H9 (cell line): Measurements from ENCODE around the gene SLC2A8. TPM values are rescaled to one million over a fixed set of nuclear protein-coding genes. Genes with fewer than 3 reads are reported as not detected.

ENCODE experiments used
- DNase-seq: peaks from one replicate; pipeline ENCODE4 v3.0.0-alpha.2; 2017
- H2AFZ ChIP-seq: one replicate; pipeline ENCODE4 v1.6.1; 2013; ENCODE audit warnings: mild to moderate bottlenecking, low read length, control low read depth, moderate library complexity
- H2AK5ac ChIP-seq: 2 replicates; pipeline ENCODE4 v1.6.1; 2013; ENCODE audit warnings: low read length, control low read depth, mixed read lengths; ENCODE audit not compliant: insufficient read length
- H2BK120ac ChIP-seq: one replicate; pipeline ENCODE4 v1.6.1; 2013; ENCODE audit warnings: low read depth, mild to moderate bottlenecking, low read length, control low read depth, inconsistent platforms; ENCODE audit not compliant: poor library complexity, severe bottlenecking
- H2BK12ac ChIP-seq: 2 replicates; pipeline ENCODE4 v1.6.1; 2013; ENCODE audit warnings: low read length, control low read depth, mixed read lengths, low read depth; ENCODE audit not compliant: insufficient read length
- H2BK15ac ChIP-seq: 2 replicates; pipeline ENCODE4 v1.6.1; 2013; ENCODE audit warnings: low read depth, low read length, control low read depth
- H2BK20ac ChIP-seq: one replicate; pipeline ENCODE4 v1.6.1; 2013; ENCODE audit warnings: low read depth, mild to moderate bottlenecking, low read length, control low read depth, inconsistent platforms; ENCODE audit not compliant: poor library complexity, severe bottlenecking
- H2BK5ac ChIP-seq: 2 replicates; pipeline ENCODE4 v1.6.1; 2013; ENCODE audit warnings: low read length, control low read depth, mixed read lengths; ENCODE audit not compliant: insufficient read length
- H3K14ac ChIP-seq: 2 replicates; pipeline ENCODE4 v1.6.1; 2013; ENCODE audit warnings: low read length, control low read depth; ENCODE audit not compliant: insufficient read depth
- H3K18ac ChIP-seq: 2 replicates; pipeline ENCODE4 v1.6.1; 2013; ENCODE audit warnings: low read depth, mild to moderate bottlenecking, mixed read lengths, low read length, control low read depth; ENCODE audit not compliant: insufficient read length
- H3K23ac ChIP-seq: 2 replicates; pipeline ENCODE4 v1.6.1; 2013; ENCODE audit warnings: low read length, control low read depth, mixed read lengths, low read depth; ENCODE audit not compliant: insufficient read length
- H3K23me2 ChIP-seq: 2 replicates; pipeline ENCODE4 v1.6.1; 2013; ENCODE audit warnings: low read depth, mild to moderate bottlenecking, mixed read lengths, low read length, control low read depth; ENCODE audit not compliant: insufficient read length, poor library complexity, severe bottlenecking
- H3K27ac ChIP-seq: 2 replicates; pipeline ENCODE4 v1.5.1; 2013; ENCODE audit warnings: low read length, control low read depth, mixed read lengths, low read depth; ENCODE audit not compliant: insufficient read length
- H3K27me3 ChIP-seq: 2 replicates; pipeline ENCODE4 v1.6.1; 2013; ENCODE audit warnings: low read length, control low read depth, inconsistent platforms; ENCODE audit not compliant: insufficient read depth
- H3K4ac ChIP-seq: 2 replicates; pipeline ENCODE4 v1.6.1; 2013; ENCODE audit warnings: low read depth, mild to moderate bottlenecking, control low read depth, inconsistent platforms, low read length, moderate library complexity
- H3K4me1 ChIP-seq: 2 replicates; pipeline ENCODE4 v1.6.1; 2013; ENCODE audit warnings: low read length, control low read depth, inconsistent platforms; ENCODE audit not compliant: insufficient read depth
- H3K4me2 ChIP-seq: 2 replicates; pipeline ENCODE4 v1.6.1; 2013; ENCODE audit warnings: low read length, control low read depth, mixed read lengths; ENCODE audit not compliant: insufficient read length, insufficient read depth
- H3K56ac ChIP-seq: 2 replicates; pipeline ENCODE4 v1.6.1; 2013; ENCODE audit warnings: low read depth, mild to moderate bottlenecking, mixed read lengths, low read length, control low read depth; ENCODE audit not compliant: insufficient read length
- H3K79me1 ChIP-seq: 2 replicates; pipeline ENCODE4 v1.6.1; 2013; ENCODE audit warnings: low read depth, mild to moderate bottlenecking, moderate library complexity, low read length, control low read depth, inconsistent platforms; ENCODE audit not compliant: insufficient read depth, poor library complexity, severe bottlenecking
- H3K79me2 ChIP-seq: 2 replicates; pipeline ENCODE4 v1.6.1; 2013; ENCODE audit warnings: low read length, control low read depth, inconsistent platforms; ENCODE audit not compliant: insufficient read depth
- H3K9ac ChIP-seq: 2 replicates; pipeline ENCODE4 v1.6.1; 2013; ENCODE audit warnings: low read length, control low read depth, mixed read lengths; ENCODE audit not compliant: insufficient read length; ENCODE audit errors: extremely low read depth
- H3K9me3 ChIP-seq: one replicate; pipeline ENCODE4 v1.6.1; 2013; ENCODE audit warnings: low read depth, low read length, inconsistent platforms; ENCODE audit not compliant: control insufficient read depth
- H3T11ph ChIP-seq: one replicate; pipeline ENCODE4 v1.6.1; 2013; ENCODE audit warnings: mild to moderate bottlenecking, low read length, control low read depth, inconsistent platforms
- H4K20me1 ChIP-seq: one replicate; pipeline ENCODE4 v1.6.1; 2013; ENCODE audit not compliant: control insufficient read depth, insufficient read length, insufficient read depth
- H4K5ac ChIP-seq: 2 replicates; pipeline ENCODE4 v1.6.1; 2013; ENCODE audit warnings: low read depth, mild to moderate bottlenecking, mixed read lengths, low read length, control low read depth; ENCODE audit not compliant: insufficient read length
- H4K8ac ChIP-seq: replicated peaks from 2 replicates; pipeline ENCODE4 v1.6.1; 2013; ENCODE audit warnings: low read length, control low read depth, mixed read lengths, low read depth; ENCODE audit not compliant: insufficient read length
- H4K91ac ChIP-seq: 2 replicates; pipeline ENCODE4 v1.6.1; 2013; ENCODE audit warnings: low read depth, mild to moderate bottlenecking, moderate library complexity, mixed read lengths, low read length, control low read depth; ENCODE audit not compliant: insufficient read length
- H3K27ac Mint-ChIP-seq, 3 experiments: 2 replicates in 2 of 3; 3 replicates in 1 of 3; pipeline ENCODE4 v1.8.0; 2020 to 2021; ENCODE audit warnings: mixed read lengths in 3 of 3, mild to moderate bottlenecking in 1 of 3, moderate library complexity in 1 of 3
- H3K27me3 Mint-ChIP-seq: 2 replicates; pipeline ENCODE4 v1.8.0; 2021; ENCODE audit warnings: low read depth, mild to moderate bottlenecking, moderate library complexity, mixed read lengths
- H3K36me3 Mint-ChIP-seq, 3 experiments: 2 replicates in 2 of 3; 3 replicates in 1 of 3; pipeline ENCODE4 v1.8.0; 2020 to 2021; ENCODE audit warnings: low read depth in 3 of 3, mixed read lengths in 3 of 3; ENCODE audit not compliant: insufficient read depth in 1 of 3
- H3K4me1 Mint-ChIP-seq, 2 experiments: 2 replicates each; pipeline ENCODE4 v1.8.0; 2020; ENCODE audit warnings: mixed read lengths in 2 of 2
- H3K4me3 Mint-ChIP-seq, 2 experiments: 2 replicates in 1 of 2; 3 replicates in 1 of 2; pipeline ENCODE4 v1.8.0; 2020 to 2021; ENCODE audit warnings: mild to moderate bottlenecking in 2 of 2, mixed read lengths in 2 of 2, moderate library complexity in 1 of 2
- H3K9me3 Mint-ChIP-seq, 2 experiments: 2 replicates in 1 of 2; 3 replicates in 1 of 2; pipeline ENCODE4 v1.8.0; 2020; ENCODE audit warnings: mild to moderate bottlenecking in 2 of 2, mixed read lengths in 2 of 2, moderate library complexity in 1 of 2
- WGBS: extraction: QIAGEN DNeasy Blood & Tissue Kit; methylation state at CpG from one replicate; pipeline ENCODE4 v1.1.7; 2013; ENCODE audit warnings: missing lambda C conversion rate, low lambda C conversion rate, mixed read lengths; ENCODE audit not compliant: insufficient read length; ENCODE audit errors: extremely low coverage; 5-methylcytosine and 5-hydroxymethylcytosine counted together
- total RNA-seq: library from RNA; stranded (reverse); gene quantifications from 2 replicates; pipeline ENCODE4 v1.2.1, GENCODE V29; 2021
- TF ChIP-seq, protein P1 (sequence below): fragments of 200-600 bp; sonication (generic); conservative IDR thresholded peaks from 3 replicates; pipeline ENCODE4 v1.8.0; 2021; ENCODE audit warnings: antibody characterized with exemption, mild to moderate bottlenecking

SLC2A8 gene
- total RNA-seq, 1 experiment from 2014 or later = 38.3 TPM

DNA sequence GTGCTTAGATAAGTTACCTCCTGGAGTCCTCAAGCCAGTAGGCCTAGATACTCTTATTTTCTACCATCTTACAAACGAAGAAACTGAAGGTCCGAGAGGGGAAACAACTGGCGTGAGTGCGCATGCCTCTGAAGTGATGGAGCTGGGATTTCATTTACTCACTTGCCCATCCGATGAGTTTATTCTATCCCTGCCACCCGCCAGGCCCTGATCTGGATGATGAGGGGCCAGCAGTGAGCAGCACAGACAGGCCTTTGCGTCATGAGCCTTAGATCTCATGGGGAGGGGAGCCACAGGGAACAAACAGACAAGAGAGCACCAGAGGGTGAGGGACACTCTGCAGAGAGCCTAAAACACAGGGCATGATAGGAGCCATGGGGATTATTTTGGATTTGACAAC is 34.1 kb upstream of the SLC2A8 start:
- Histone ChIP-seq H4K5ac (no peak overlapping the region), H2AK5ac (no peak overlapping the region), H2BK15ac (no peak overlapping the region), H3K4ac (no peak overlapping the region), H4K8ac (no peak overlapping the region), H3K9ac (no peak overlapping the region), H2BK120ac (no peak overlapping the region), H3T11ph (no peak overlapping the region), H3K14ac (no peak overlapping the region), H3K27me3 (no peaks in the 10 kb centered on the region), H3K23ac (no peak overlapping the region), H2BK12ac (no peak overlapping the region), H2BK5ac (no peak overlapping the region), H3K4me1 (no peaks in the 10 kb centered on the region), H3K18ac (no peak overlapping the region), H3K23me2 (no peaks in the 10 kb centered on the region), H4K91ac (no peak overlapping the region), H3K79me1 (no peaks in the 10 kb centered on the region), H3K9me3 (no peaks in the 10 kb centered on the region), H3K4me2 (no peak overlapping the region), H3K27ac (no peak overlapping the region), H2AFZ (no peak overlapping the region), H3K56ac (no peak overlapping the region), H2BK20ac (no peak overlapping the region), H4K20me1 (no peaks in the 10 kb centered on the region), H3K79me2 (no peaks in the 10 kb centered on the region)
- peaks cover 0 to 4% (median 0%) of the 10 kb centered on the region in 3 experiments; a peak in 3 of 7 replicates for H3K36me3 Mint-ChIP-seq
- no peak for DNase-seq
- TF ChIP-seq, protein P1, sequence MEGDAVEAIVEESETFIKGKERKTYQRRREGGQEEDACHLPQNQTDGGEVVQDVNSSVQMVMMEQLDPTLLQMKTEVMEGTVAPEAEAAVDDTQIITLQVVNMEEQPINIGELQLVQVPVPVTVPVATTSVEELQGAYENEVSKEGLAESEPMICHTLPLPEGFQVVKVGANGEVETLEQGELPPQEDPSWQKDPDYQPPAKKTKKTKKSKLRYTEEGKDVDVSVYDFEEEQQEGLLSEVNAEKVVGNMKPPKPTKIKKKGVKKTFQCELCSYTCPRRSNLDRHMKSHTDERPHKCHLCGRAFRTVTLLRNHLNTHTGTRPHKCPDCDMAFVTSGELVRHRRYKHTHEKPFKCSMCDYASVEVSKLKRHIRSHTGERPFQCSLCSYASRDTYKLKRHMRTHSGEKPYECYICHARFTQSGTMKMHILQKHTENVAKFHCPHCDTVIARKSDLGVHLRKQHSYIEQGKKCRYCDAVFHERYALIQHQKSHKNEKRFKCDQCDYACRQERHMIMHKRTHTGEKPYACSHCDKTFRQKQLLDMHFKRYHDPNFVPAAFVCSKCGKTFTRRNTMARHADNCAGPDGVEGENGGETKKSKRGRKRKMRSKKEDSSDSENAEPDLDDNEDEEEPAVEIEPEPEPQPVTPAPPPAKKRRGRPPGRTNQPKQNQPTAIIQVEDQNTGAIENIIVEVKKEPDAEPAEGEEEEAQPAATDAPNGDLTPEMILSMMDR = no peak
- H3K4me1 Mint-ChIP-seq = peaks cover 0 to 4% of the 10 kb centered on the region in 2 experiments; a peak in 1 of 4 replicates
- no CpG with 5 or more reads among the region's 7 CpGs for WGBS
- H3K4me3 Mint-ChIP-seq = no peak overlapping the region
- H3K9me3 Mint-ChIP-seq = no peaks in the 10 kb centered on the region
- no peaks in the 10 kb centered on the region for H3K27me3 Mint-ChIP-seq
- no peak overlapping the region for H3K27ac Mint-ChIP-seq
